Measurements from ENCODE around the gene BABAM2.
"Not testable (repeated sequence)": the region's sequence is repeated elsewhere in the genome, so short reads cannot be mapped to it uniquely, and the experiment has no call there.

BABAM2 gene

GRCh38 chr2:27890146-27890923 lies at the start of gene BABAM2, which contains the start of gene RBKS:
TSS of gene BABAM2 (plus strand) at chr2:27890729. CDS start at chr2:27894557, 3,828 bp downstream.
TSS of gene RBKS (minus strand) at chr2:27890387. CDS start at chr2:27890345, 42 bp downstream.
- peak; percentile 93 for DNase-seq

GRCh38 chr2:27842894-27843293 lies 47.6 kb upstream of the BABAM2 start:
- no peak for DNase-seq

- no peak for DNase-seq
These were observed 46.5 kb upstream of the BABAM2 start for GRCh38 chr2:27843992-27844391.

- no peak for DNase-seq
These were observed 45.7 kb upstream of the BABAM2 start for GRCh38 chr2:27844821-27845255.

GRCh38 chr2:27847333-27847732 lies 43.2 kb upstream of the BABAM2 start:
- no peak for DNase-seq

GRCh38 chr2:27849558-27850205 lies 40.8 kb upstream of the BABAM2 start:
- DNase-seq: no peak

- no peak for DNase-seq
These were observed 37.8 kb upstream of the BABAM2 start for GRCh38 chr2:27852691-27853090.

- DNase-seq: no peak
These were observed 36.2 kb upstream of the BABAM2 start for GRCh38 chr2:27854229-27854862.

GRCh38 chr2:27855476-27855875 lies 35.1 kb upstream of the BABAM2 start:
- peak; percentile 66 for DNase-seq

- DNase-seq: no peak
These were observed 34.1 kb upstream of the BABAM2 start for GRCh38 chr2:27856386-27856785.

GRCh38 chr2:27856956-27857355 lies 33.6 kb upstream of the BABAM2 start:
- DNase-seq: no peak

GRCh38 chr2:27857417-27858172 lies 32.9 kb upstream of the BABAM2 start:
- no peak for DNase-seq

GRCh38 chr2:27860111-27860510 lies 30.4 kb upstream of the BABAM2 start:
- no peak for DNase-seq

GRCh38 chr2:27863146-27863545 lies 27.4 kb upstream of the BABAM2 start:
- no peak for DNase-seq

GRCh38 chr2:27863955-27864354 lies 26.6 kb upstream of the BABAM2 start:
- DNase-seq: not testable (repeated sequence)

- DNase-seq: no peak
These were observed 24.3 kb upstream of the BABAM2 start for GRCh38 chr2:27866237-27866636.

GRCh38 chr2:27869763-27870162 lies 20.8 kb upstream of the BABAM2 start:
- DNase-seq: no peak

- DNase-seq: peak; percentile 6
These were observed 19.8 kb upstream of the BABAM2 start for GRCh38 chr2:27870724-27871123.

- no peak for DNase-seq
These were observed 18.7 kb upstream of the BABAM2 start for GRCh38 chr2:27871802-27872201.

GRCh38 chr2:27873091-27873490 lies 17.4 kb upstream of the BABAM2 start:
- no peak for DNase-seq

- no peak for DNase-seq
These were observed 15.2 kb upstream of the BABAM2 start for GRCh38 chr2:27875089-27875881.

GRCh38 chr2:27878825-27879224 lies 11.7 kb upstream of the BABAM2 start:
- DNase-seq: no peak

Data from DMS53 (cell line).